D721Med (cell line): ENCODE results near the gene GMFB.

Source experiments
- DNase-seq: peaks from one replicate; pipeline ENCODE4 v3.0.0; 2011; ENCODE audit warnings: low spot score; ENCODE audit not compliant: insufficient read length
- FAIRE-seq: peaks from 2 replicates; lab custom pipeline; 2011; peaks lifted over from hg19 to GRCh38; lab: Jason Lieb, UNC
- TF ChIP-seq, protein P1 (sequence below): IDR thresholded peaks from 2 replicates; pipeline ENCODE4 v1.5.1; 2012; ENCODE audit warnings: mild to moderate bottlenecking, control low read depth; ENCODE audit not compliant: insufficient read depth; ENCODE audit errors: missing control alignments

GMFB gene

DNA sequence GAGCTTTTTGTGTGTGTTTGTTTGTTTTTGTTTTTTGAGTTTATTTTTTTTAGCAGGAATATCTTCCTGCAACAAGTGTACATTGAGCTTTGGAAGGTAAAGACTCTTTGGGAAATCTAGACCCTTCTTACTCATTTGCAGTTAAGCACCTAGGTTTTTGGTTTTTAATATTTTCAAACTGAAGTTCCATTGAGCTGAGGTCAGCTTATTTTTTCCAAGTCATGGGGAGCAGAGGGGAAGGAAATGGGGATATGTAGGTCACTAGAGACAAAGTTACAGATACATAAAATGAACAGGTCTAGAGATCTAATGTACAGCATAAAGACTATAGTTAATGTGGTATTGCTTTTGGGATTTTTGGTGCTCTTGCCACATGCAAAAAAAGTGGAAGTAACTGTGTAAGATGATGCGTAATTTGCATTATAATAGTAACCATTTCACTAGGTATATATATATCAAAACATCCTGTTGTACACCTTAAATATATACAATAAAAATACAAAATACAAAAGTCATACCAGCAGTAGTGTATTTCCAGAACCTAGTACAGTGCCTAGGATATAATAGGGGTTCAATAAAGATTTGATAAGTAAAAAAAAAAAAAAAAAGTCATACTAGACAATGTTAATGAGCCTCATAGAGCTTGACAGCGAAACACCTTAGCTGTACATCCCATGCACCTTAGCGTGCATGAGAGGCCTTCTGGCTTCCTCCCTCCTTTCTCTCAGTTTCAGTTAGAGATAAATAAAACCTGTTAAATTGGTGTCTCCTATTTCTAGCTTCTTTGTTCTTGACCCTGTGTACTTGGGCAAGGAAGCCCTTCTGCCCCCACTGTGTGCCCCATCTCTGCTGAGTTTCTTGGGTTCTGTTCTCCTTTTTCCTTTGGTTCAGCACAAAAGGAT, 43.6 kb upstream of the GMFB start:
- FAIRE-seq (no peak), DNase-seq (no peak)
- TF ChIP-seq, protein P1, sequence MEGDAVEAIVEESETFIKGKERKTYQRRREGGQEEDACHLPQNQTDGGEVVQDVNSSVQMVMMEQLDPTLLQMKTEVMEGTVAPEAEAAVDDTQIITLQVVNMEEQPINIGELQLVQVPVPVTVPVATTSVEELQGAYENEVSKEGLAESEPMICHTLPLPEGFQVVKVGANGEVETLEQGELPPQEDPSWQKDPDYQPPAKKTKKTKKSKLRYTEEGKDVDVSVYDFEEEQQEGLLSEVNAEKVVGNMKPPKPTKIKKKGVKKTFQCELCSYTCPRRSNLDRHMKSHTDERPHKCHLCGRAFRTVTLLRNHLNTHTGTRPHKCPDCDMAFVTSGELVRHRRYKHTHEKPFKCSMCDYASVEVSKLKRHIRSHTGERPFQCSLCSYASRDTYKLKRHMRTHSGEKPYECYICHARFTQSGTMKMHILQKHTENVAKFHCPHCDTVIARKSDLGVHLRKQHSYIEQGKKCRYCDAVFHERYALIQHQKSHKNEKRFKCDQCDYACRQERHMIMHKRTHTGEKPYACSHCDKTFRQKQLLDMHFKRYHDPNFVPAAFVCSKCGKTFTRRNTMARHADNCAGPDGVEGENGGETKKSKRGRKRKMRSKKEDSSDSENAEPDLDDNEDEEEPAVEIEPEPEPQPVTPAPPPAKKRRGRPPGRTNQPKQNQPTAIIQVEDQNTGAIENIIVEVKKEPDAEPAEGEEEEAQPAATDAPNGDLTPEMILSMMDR, result no peak

GRCh38 chr14:54529811-54530210, 41.0 kb upstream of the GMFB start:
- FAIRE-seq, result no peak
- TF ChIP-seq, protein P1, result no peak
- DNase-seq, result no peak

DNA sequence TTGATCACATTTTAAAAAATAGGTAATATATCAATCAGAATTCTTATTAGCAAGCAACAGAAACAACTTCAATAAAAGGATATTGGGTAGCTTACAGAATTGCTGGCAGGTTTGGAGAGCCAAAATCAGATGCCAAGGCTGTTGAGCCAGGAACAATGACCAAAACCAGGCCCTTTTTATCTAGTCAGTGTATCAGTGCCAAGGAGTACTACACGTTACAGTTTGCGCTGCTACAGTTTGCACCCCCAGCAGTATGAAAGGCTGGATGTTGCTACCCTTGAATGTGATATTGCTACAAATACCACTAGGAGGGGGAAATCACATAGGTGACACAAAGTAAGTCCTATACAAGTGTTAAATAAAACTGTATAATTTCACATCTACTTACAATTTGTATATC, 40.2 kb upstream of the GMFB start:
- TF ChIP-seq, protein P1, result no peak
- no peak for DNase-seq
- FAIRE-seq, result no peak

- DNase-seq (no peak), FAIRE-seq (no peak)
- TF ChIP-seq, protein P1, result no peak
These were observed 35.6 kb upstream of the GMFB start for GRCh38 chr14:54524410-54524809.

DNA sequence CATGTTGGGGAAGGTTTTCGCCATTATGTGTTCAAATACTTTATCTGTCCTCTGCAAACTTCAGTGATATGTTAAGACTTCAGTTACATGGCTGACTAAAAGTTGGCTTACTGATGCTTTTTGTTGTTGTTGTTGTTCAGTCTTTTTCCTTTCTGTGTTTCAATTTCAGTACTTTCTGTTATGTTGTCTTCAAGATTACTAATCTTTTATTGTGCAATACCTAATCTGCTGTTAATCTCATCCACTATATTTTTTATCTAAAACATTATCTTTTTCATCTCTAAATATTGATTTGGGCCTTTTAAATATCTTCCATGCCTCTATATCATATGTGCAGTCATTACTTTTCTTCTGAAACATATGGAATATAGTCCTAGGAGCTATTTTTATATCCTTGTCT, 27.9 kb upstream of the GMFB start:
- TF ChIP-seq, protein P1, result no peak
- DNase-seq (no peak), FAIRE-seq (no peak)

- DNase-seq, result no peak
- no peak for FAIRE-seq
- TF ChIP-seq, protein P1, result no peak
These were observed 26.9 kb upstream of the GMFB start for GRCh38 chr14:54515670-54516069.

GRCh38 chr14:54512393-54512792, 23.6 kb upstream of the GMFB start:
- TF ChIP-seq, protein P1, result no peak
- DNase-seq (no peak), FAIRE-seq (no peak)
